AG09319 (cell line): ENCODE results near the gene MGAT3.

ENCODE experiments used
- DNase-seq: peaks from one replicate; pipeline ENCODE4 v3.0.0-alpha.2; 2010; ENCODE audit warnings: low read depth; ENCODE audit errors: extremely low read depth
- TF ChIP-seq, protein P1 (sequence below): IDR thresholded peaks from 2 replicates; pipeline ENCODE4 v1.5.1; 2011; ENCODE audit warnings: low read depth, mild to moderate bottlenecking, inconsistent platforms, low read length, moderate library complexity

Gene MGAT3

GRCh38 chr22:39445678-39446077 lies 11.1 kb upstream of the MGAT3 start:
- TF ChIP-seq, protein P1, sequence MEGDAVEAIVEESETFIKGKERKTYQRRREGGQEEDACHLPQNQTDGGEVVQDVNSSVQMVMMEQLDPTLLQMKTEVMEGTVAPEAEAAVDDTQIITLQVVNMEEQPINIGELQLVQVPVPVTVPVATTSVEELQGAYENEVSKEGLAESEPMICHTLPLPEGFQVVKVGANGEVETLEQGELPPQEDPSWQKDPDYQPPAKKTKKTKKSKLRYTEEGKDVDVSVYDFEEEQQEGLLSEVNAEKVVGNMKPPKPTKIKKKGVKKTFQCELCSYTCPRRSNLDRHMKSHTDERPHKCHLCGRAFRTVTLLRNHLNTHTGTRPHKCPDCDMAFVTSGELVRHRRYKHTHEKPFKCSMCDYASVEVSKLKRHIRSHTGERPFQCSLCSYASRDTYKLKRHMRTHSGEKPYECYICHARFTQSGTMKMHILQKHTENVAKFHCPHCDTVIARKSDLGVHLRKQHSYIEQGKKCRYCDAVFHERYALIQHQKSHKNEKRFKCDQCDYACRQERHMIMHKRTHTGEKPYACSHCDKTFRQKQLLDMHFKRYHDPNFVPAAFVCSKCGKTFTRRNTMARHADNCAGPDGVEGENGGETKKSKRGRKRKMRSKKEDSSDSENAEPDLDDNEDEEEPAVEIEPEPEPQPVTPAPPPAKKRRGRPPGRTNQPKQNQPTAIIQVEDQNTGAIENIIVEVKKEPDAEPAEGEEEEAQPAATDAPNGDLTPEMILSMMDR: no peak
- no peak for DNase-seq

GRCh38 chr22:39446239-39446721 lies 10.5 kb upstream of the MGAT3 start:
- DNase-seq: no peak

DNA sequence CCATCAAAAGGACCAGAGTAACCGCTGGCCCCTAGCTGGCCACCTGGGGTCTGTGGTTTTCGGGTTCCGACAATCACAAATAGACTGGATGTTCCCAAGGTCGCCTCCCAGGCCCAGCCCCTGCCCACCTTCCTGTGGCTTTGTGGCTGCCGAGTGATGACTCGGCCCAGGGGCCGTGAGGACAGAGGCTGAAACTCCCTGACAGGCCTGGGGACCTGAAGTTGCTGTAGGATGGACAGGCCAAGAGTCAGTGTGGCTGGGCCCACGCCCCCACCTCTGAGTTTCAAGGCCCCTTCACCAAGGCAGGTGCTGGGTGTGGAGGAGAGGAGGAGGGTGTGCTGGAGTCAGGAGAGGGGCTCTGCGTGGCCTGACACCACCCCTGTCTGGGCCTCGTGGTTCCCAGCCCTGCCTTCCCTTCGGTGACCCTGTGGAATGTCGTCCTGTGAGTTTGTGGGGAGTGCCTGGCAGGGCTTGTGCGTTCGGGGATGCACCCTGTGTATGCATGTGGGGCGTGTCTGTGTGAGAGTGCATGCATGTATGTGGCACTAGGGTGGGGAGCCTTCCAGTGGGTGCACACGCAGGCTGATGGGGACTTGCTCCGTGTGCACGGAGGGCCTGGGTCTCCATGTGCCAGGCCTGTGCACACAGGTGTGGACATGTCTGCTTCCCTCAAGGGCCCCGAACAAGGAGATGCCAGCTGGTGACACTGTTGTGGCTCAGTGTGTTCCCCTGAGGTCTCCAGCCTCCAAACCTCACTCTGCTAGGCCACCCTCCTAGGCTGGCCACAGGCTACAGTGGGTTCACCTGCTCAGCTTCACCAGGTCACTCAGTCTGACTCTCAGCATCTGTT lies 8.4 kb upstream of the MGAT3 start:
- TF ChIP-seq, protein P1: no peak
- no peak for DNase-seq

More at GRCh38 chr22:39446239-39446721, 10.5 kb upstream of the MGAT3 start:
- TF ChIP-seq, protein P1: no peak

DNA sequence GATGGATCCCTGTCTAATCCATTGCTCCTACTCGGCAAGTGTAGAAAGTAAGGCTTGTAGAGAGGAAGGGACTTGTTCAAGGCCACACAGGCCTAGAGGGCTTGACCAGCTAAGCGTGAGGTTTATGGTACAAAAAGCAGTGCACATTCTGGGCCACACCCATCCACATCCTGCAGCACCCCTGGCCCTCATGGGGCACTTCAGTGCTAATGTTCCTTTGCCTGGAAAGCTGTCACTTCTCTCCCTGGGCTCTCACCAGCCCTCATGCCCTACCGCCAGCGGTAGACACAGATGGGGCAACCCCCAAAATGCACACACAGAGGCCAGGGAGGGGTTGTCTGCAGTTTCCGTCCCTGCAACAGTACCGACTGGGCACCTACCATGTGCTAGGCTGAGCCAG lies 7.1 kb upstream of the MGAT3 start:
- DNase-seq: no peak
- TF ChIP-seq, protein P1: no peak

DNA sequence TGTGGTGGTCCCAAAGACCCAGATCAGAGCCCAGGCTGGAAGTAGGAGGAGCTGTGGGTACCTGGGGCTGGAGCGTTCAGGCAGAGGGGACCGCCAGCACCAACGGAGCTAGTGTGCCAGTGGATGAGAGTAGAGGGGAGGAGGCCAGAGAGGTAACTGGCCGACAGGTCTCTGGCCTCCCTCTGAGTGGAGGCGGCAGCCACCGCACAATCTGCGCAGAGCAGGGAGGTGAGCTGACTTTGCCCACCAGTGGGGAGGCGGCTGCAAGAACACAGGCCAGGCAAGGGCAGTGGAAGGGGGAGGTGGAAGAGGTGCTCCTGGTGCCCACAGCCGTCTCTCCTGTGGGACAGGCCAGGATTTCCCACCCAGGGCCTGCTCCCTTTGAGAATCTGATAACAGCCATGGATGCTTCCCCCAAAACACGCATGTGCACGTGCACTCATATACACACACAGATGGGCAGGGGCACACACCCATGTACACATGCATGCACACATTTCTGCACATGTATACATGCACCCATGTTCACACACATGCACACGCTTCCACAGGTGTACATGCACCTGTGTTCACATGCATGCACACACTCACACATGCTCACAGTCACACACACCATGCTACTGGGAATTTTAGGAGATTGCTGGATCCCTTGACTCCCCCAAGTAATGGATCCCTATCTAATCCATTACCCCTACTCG lies 6.4 kb upstream of the MGAT3 start:
- no peak for DNase-seq
- TF ChIP-seq, protein P1: no peak

DNA sequence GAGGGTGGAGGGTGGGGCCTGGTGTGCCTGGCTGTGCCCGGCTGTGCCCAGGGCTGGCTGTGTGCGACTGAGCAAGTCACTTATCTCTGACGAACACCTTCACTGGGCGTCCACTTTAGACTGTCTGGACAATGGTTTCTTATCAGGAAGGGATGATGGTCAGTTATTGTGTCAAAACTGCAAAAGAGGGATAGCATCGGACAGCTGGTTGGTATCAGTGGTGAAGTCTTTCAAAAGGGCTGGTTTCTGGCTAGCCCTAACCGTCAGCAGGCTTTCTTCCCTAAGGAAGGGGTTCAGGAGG lies 4.1 kb upstream of the MGAT3 start:
- TF ChIP-seq, protein P1: no peak

GRCh38 chr22:39453765-39454378 lies 2.9 kb upstream of the MGAT3 start:
- TF ChIP-seq, protein P1: no peak
- DNase-seq: no peak

More for the DNA sequence above, 4.1 kb upstream of the MGAT3 start:
- no peak for DNase-seq
